GM23338 (cell line): ENCODE results near the gene TYMS. TPM values are rescaled to one million over a fixed set of nuclear protein-coding genes. Genes with fewer than 3 reads are reported as not detected.

Source experiments
- ATAC-seq: fragments of 200-7000 bp; cut with Tn5 transposase; 3 replicates; pipeline ENCODE4 v1.9.1; 2020
- DNase-seq: peaks from one replicate; pipeline ENCODE4 v3.0.0-alpha.2; 2015; ENCODE audit warnings: low spot score
- H2AFZ ChIP-seq: fragments of 200-600 bp; sonication (generic); 2 replicates; pipeline ENCODE4 v1.8.0; 2016; ENCODE audit warnings: antibody characterized with exemption, mild to moderate bottlenecking, moderate library complexity
- H3F3A ChIP-seq: fragments of 200-600 bp; sonication (generic); replicated peaks from 2 replicates; pipeline ENCODE4 v1.8.0; 2017; ENCODE audit warnings: antibody characterized with exemption, mixed run types, low read depth
- H3K27ac ChIP-seq: fragments of 200-600 bp; sonication (generic); 2 replicates; pipeline ENCODE4 v1.6.1; 2016; ENCODE audit warnings: low read depth
- H3K27me3 ChIP-seq: fragments of 200-600 bp; sonication (generic); 2 replicates; pipeline ENCODE4 v1.8.0; 2016; ENCODE audit warnings: mild to moderate bottlenecking, mixed run types, moderate library complexity; ENCODE audit not compliant: insufficient read depth
- H3K36me3 ChIP-seq: fragments of 200-600 bp; sonication (generic); 2 replicates; pipeline ENCODE4 v1.8.0; 2016; ENCODE audit warnings: mild to moderate bottlenecking; ENCODE audit not compliant: insufficient read depth
- H3K4me1 ChIP-seq: fragments of 200-600 bp; sonication (generic); 2 replicates; pipeline ENCODE4 v1.8.0; 2016; ENCODE audit warnings: mild to moderate bottlenecking, moderate library complexity; ENCODE audit not compliant: insufficient read depth
- H3K4me2 ChIP-seq: fragments of 200-600 bp; sonication (generic); 2 replicates; pipeline ENCODE4 v1.7.1; 2017; ENCODE audit warnings: mixed run types
- H3K4me3 ChIP-seq: fragments of 200-600 bp; sonication (generic); 2 replicates; pipeline ENCODE4 v1.6.1; 2016; ENCODE audit warnings: mixed run types
- H3K79me2 ChIP-seq: fragments of 200-600 bp; sonication (generic); replicated peaks from 2 replicates; pipeline ENCODE4 v1.8.0; 2017; ENCODE audit warnings: mild to moderate bottlenecking; ENCODE audit not compliant: insufficient read depth
- H3K9me2 ChIP-seq: fragments of 200-600 bp; sonication (generic); 2 replicates; pipeline ENCODE4 v1.8.0; 2017; ENCODE audit not compliant: insufficient read depth
- H4K20me1 ChIP-seq: fragments of 200-600 bp; sonication (generic); replicated peaks from 2 replicates; pipeline ENCODE4 v1.8.0; 2017; ENCODE audit warnings: mild to moderate bottlenecking; ENCODE audit not compliant: insufficient read depth
- H3K27ac Mint-ChIP-seq: 2 replicates; pipeline ENCODE4 v1.8.0; 2020; ENCODE audit warnings: inconsistent platforms, mild to moderate bottlenecking, moderate library complexity, mixed read lengths
- H3K27me3 Mint-ChIP-seq: 3 replicates; pipeline ENCODE4 v1.8.0; 2022; ENCODE audit warnings: low read depth, mild to moderate bottlenecking, moderate library complexity, mixed read lengths, inconsistent platforms; ENCODE audit not compliant: insufficient read depth, poor library complexity
- H3K36me3 Mint-ChIP-seq: 3 replicates; pipeline ENCODE4 v1.8.0; 2021; ENCODE audit warnings: low read depth, mild to moderate bottlenecking, inconsistent platforms, moderate library complexity, mixed read lengths
- H3K4me1 Mint-ChIP-seq: 3 replicates; pipeline ENCODE4 v1.8.0; 2020; ENCODE audit warnings: mild to moderate bottlenecking, inconsistent platforms, mixed read lengths
- H3K4me3 Mint-ChIP-seq: 3 replicates; pipeline ENCODE4 v1.8.0; 2021; ENCODE audit warnings: moderate library complexity, mild to moderate bottlenecking, inconsistent platforms, mixed read lengths
- H3K9me3 Mint-ChIP-seq: 3 replicates; pipeline ENCODE4 v1.8.0; 2020; ENCODE audit warnings: moderate library complexity, mild to moderate bottlenecking, inconsistent platforms, mixed read lengths
- CREB1 ChIP-seq: fragments of 250-450 bp; sonication (Bioruptor Pico); IDR thresholded peaks from 2 replicates; pipeline ENCODE4 v1.5.0; 2020; ENCODE audit warnings: low read depth, mild to moderate bottlenecking, moderate library complexity
- EZH2phosphoT487 ChIP-seq: fragments of 200-600 bp; sonication (generic); IDR thresholded peaks from one replicate; pipeline ENCODE4 v1.8.1; 2018; ENCODE audit warnings: antibody characterized with exemption; ENCODE audit not compliant: unreplicated experiment
- NANOG ChIP-seq: IDR thresholded peaks from 2 replicates; pipeline ENCODE4 v1.6.1; 2016; ENCODE audit warnings: antibody characterized with exemption, borderline replicate concordance
- POLR2AphosphoS5 ChIP-seq: IDR thresholded peaks from 2 replicates; pipeline ENCODE4 v1.6.1; 2016; ENCODE audit warnings: antibody characterized with exemption, low read depth
- STAT1 ChIP-seq: IDR thresholded peaks from one replicate; pipeline ENCODE4 v1.6.1; 2016; ENCODE audit warnings: antibody characterized with exemption; ENCODE audit not compliant: unreplicated experiment
- ZNF114 ChIP-seq: fragments of 250-450 bp; sonication (Bioruptor Pico); IDR thresholded peaks from 2 replicates; pipeline ENCODE4 v1.5.0; 2020; ENCODE audit warnings: mild to moderate bottlenecking, moderate library complexity
- ZNF331 ChIP-seq: fragments of 250-450 bp; sonication (Bioruptor Pico); IDR thresholded peaks from 2 replicates; pipeline ENCODE4 v1.5.0; 2020; ENCODE audit warnings: low read depth, mild to moderate bottlenecking, moderate library complexity
- polyA plus RNA-seq: library from polyadenylated mRNA; unstranded; fragments of >200 nt; fragmentation: Nextera tagmentation; extraction: Ambion mirVana; gene quantifications from 2 replicates; pipeline ENCODE4 v1.2.1, GENCODE V29; 2016
- total RNA-seq: library from RNA; depleted of rRNA; stranded (reverse); fragments of >200 nt; shearing (Covaris generic); gene quantifications from 2 replicates; pipeline ENCODE4 v1.2.3, GENCODE V29; 2014
- TF ChIP-seq, protein P1 (sequence below): fragments of 250-450 bp; sonication (Bioruptor Pico); IDR thresholded peaks from 2 replicates; pipeline ENCODE4 v1.5.0; 2020; ENCODE audit warnings: mild to moderate bottlenecking, moderate library complexity
- TF ChIP-seq, protein P2 (sequence below): IDR thresholded peaks from one replicate; pipeline ENCODE4 v1.6.1; 2018; ENCODE audit warnings: antibody characterized with exemption; ENCODE audit not compliant: unreplicated experiment
- TF ChIP-seq, protein P3 (sequence below), 2 experiments: fragments of 200-600 bp in 1 of 2; sonication (generic) in 1 of 2; conservative IDR thresholded peaks; 2 replicates each; pipeline versions ENCODE4 v1.5.1 to v1.6.1; 2016 to 2017; ENCODE audit warnings: antibody characterized with exemption in 2 of 2, low read depth in 2 of 2, mild to moderate bottlenecking in 2 of 2, moderate library complexity in 1 of 2

The TYMS gene
- total and polyA plus RNA-seq, 2 experiments from 2014 or later = 52.9 to 72.3 TPM

DNA sequence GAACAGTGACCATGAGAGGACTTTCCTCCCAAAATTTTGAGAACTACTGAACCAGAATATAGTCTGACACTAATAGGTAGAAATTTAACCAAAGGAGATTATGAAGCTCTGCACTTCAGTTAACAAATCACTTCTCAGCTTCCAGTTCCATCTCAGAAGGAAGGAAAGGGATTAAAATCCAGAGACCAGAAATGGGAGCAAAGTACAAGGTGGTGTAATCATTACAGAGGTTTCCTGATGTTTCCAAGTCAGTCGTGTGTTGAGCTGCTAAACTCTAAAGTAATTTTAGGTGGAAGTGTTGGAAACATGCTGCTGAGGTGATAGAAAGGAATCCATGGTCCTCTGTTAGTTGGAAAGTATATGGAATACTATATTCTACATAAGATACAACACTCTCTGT, 10.8 kb downstream of the TYMS start:
- Histone ChIP-seq H3K4me3 (no peak overlapping the region), H3K9me2 (peaks cover 4% of the 10 kb centered on the region; the same call in 1 of the 2 replicates), H3K4me2 (no peak overlapping the region), H3F3A (peaks cover 7% of the 10 kb centered on the region; the same call in 1 of the 2 replicates), H3K79me2 (peaks cover 17% of the 10 kb centered on the region), H4K20me1 (peaks cover 12% of the 10 kb centered on the region), H3K4me1 (no peaks in the 10 kb centered on the region), H2AFZ (no peak overlapping the region), H3K36me3 (peaks cover 44% of the 10 kb centered on the region), H3K27ac (no peak overlapping the region), H3K27me3 (no peaks in the 10 kb centered on the region)
- Mint-ChIP-seq H3K36me3 (peaks cover 79% of the 10 kb centered on the region), H3K27ac (no peak overlapping the region), H3K27me3 (peaks cover 7% of the 10 kb centered on the region), H3K4me3 (no peak overlapping the region), H3K4me1 (peaks cover 2% of the 10 kb centered on the region; the same call in 2 of the 3 replicates), H3K9me3 (peaks cover 11% of the 10 kb centered on the region; the same call in 2 of the 3 replicates)
- TF ChIP-seq POLR2AphosphoS5 (no peak), ZNF114 (no peak)
- DNase-seq = no peak
- no peak for ATAC-seq

DNA sequence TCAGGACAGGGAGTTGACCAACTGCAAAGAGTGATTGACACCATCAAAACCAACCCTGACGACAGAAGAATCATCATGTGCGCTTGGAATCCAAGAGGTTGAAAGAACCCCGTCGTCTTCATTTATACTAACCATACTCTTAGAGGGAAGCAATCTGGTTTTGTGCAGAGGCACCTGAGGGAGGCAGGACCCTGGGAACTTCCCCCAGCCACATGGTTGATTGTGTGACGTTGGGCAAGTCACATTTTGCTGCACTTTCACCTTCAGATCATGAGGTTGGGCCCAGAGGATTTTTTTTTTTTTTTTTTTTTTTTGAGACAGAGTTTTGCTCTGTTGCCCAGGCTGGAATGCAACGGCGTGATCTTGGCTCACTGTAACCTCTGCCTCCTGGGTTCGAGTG, 11.6 kb downstream of the TYMS start:
- peaks cover 47% of the 10 kb centered on the region for H3K36me3 ChIP-seq
- no peak for DNase-seq
- peaks cover 79% of the 10 kb centered on the region for H3K36me3 Mint-ChIP-seq
- TF ChIP-seq, protein P1, sequence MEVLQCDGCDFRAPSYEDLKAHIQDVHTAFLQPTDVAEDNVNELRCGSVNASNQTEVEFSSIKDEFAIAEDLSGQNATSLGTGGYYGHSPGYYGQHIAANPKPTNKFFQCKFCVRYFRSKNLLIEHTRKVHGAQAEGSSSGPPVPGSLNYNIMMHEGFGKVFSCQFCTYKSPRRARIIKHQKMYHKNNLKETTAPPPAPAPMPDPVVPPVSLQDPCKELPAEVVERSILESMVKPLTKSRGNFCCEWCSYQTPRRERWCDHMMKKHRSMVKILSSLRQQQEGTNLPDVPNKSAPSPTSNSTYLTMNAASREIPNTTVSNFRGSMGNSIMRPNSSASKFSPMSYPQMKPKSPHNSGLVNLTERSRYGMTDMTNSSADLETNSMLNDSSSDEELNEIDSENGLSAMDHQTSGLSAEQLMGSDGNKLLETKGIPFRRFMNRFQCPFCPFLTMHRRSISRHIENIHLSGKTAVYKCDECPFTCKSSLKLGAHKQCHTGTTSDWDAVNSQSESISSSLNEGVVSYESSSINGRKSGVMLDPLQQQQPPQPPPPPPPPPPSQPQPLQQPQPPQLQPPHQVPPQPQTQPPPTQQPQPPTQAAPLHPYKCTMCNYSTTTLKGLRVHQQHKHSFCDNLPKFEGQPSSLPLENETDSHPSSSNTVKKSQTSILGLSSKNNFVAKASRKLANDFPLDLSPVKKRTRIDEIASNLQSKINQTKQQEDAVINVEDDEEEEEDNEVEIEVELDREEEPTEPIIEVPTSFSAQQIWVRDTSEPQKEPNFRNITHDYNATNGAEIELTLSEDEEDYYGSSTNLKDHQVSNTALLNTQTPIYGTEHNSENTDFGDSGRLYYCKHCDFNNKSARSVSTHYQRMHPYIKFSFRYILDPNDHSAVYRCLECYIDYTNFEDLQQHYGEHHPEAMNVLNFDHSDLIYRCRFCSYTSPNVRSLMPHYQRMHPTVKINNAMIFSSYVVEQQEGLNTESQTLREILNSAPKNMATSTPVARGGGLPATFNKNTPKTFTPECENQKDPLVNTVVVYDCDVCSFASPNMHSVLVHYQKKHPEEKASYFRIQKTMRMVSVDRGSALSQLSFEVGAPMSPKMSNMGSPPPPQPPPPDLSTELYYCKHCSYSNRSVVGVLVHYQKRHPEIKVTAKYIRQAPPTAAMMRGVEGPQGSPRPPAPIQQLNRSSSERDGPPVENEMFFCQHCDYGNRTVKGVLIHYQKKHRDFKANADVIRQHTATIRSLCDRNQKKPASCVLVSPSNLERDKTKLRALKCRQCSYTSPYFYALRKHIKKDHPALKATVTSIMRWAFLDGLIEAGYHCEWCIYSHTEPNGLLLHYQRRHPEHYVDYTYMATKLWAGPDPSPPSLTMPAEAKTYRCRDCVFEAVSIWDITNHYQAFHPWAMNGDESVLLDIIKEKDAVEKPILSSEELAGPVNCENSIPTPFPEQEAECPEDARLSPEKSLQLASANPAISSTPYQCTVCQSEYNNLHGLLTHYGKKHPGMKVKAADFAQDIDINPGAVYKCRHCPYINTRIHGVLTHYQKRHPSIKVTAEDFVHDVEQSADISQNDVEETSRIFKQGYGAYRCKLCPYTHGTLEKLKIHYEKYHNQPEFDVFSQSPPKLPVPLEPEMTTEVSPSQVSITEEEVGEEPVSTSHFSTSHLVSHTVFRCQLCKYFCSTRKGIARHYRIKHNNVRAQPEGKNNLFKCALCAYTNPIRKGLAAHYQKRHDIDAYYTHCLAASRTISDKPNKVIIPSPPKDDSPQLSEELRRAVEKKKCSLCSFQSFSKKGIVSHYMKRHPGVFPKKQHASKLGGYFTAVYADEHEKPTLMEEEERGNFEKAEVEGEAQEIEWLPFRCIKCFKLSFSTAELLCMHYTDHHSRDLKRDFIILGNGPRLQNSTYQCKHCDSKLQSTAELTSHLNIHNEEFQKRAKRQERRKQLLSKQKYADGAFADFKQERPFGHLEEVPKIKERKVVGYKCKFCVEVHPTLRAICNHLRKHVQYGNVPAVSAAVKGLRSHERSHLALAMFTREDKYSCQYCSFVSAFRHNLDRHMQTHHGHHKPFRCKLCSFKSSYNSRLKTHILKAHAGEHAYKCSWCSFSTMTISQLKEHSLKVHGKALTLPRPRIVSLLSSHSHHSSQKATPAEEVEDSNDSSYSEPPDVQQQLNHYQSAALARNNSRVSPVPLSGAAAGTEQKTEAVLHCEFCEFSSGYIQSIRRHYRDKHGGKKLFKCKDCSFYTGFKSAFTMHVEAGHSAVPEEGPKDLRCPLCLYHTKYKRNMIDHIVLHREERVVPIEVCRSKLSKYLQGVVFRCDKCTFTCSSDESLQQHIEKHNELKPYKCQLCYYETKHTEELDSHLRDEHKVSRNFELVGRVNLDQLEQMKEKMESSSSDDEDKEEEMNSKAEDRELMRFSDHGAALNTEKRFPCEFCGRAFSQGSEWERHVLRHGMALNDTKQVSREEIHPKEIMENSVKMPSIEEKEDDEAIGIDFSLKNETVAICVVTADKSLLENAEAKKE = no peak
- TF ChIP-seq STAT1 (no peak), ZNF114 (no peak), EZH2phosphoT487 (no peak), ZNF331 (CRISPR knock-in tag) (no peak), POLR2AphosphoS5 (no peak), CREB1 (CRISPR knock-in tag) (no peak), NANOG (no peak)
- TF ChIP-seq, protein P2, sequence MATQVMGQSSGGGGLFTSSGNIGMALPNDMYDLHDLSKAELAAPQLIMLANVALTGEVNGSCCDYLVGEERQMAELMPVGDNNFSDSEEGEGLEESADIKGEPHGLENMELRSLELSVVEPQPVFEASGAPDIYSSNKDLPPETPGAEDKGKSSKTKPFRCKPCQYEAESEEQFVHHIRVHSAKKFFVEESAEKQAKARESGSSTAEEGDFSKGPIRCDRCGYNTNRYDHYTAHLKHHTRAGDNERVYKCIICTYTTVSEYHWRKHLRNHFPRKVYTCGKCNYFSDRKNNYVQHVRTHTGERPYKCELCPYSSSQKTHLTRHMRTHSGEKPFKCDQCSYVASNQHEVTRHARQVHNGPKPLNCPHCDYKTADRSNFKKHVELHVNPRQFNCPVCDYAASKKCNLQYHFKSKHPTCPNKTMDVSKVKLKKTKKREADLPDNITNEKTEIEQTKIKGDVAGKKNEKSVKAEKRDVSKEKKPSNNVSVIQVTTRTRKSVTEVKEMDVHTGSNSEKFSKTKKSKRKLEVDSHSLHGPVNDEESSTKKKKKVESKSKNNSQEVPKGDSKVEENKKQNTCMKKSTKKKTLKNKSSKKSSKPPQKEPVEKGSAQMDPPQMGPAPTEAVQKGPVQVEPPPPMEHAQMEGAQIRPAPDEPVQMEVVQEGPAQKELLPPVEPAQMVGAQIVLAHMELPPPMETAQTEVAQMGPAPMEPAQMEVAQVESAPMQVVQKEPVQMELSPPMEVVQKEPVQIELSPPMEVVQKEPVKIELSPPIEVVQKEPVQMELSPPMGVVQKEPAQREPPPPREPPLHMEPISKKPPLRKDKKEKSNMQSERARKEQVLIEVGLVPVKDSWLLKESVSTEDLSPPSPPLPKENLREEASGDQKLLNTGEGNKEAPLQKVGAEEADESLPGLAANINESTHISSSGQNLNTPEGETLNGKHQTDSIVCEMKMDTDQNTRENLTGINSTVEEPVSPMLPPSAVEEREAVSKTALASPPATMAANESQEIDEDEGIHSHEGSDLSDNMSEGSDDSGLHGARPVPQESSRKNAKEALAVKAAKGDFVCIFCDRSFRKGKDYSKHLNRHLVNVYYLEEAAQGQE = no peak
- TF ChIP-seq, protein P3, sequence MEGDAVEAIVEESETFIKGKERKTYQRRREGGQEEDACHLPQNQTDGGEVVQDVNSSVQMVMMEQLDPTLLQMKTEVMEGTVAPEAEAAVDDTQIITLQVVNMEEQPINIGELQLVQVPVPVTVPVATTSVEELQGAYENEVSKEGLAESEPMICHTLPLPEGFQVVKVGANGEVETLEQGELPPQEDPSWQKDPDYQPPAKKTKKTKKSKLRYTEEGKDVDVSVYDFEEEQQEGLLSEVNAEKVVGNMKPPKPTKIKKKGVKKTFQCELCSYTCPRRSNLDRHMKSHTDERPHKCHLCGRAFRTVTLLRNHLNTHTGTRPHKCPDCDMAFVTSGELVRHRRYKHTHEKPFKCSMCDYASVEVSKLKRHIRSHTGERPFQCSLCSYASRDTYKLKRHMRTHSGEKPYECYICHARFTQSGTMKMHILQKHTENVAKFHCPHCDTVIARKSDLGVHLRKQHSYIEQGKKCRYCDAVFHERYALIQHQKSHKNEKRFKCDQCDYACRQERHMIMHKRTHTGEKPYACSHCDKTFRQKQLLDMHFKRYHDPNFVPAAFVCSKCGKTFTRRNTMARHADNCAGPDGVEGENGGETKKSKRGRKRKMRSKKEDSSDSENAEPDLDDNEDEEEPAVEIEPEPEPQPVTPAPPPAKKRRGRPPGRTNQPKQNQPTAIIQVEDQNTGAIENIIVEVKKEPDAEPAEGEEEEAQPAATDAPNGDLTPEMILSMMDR (conservative IDR thresholded peaks at IDR 0.05; ENCODE audit: low read depth in 2 of 2) = no peak

More for the DNA sequence above, 11.6 kb downstream of the TYMS start:
- H3K27ac ChIP-seq = no peak overlapping the region
- no peak overlapping the region for H3K4me3 Mint-ChIP-seq
- peaks cover 11% of the 10 kb centered on the region; the same call in 2 of the 3 replicates for H3K9me3 Mint-ChIP-seq
- H3K4me2 ChIP-seq = no peak overlapping the region
- H3K9me2 ChIP-seq = peaks cover 4% of the 10 kb centered on the region; the same call in 1 of the 2 replicates
- no peaks in the 10 kb centered on the region for H3K4me1 ChIP-seq
- no peak overlapping the region for H2AFZ ChIP-seq
- H3K27me3 Mint-ChIP-seq = peaks cover 7% of the 10 kb centered on the region
- H4K20me1 ChIP-seq = peaks cover 12% of the 10 kb centered on the region
- H3K27ac Mint-ChIP-seq = no peak overlapping the region
- H3K4me3 ChIP-seq = no peak overlapping the region
- H3F3A ChIP-seq = peaks cover 7% of the 10 kb centered on the region; the same call in 1 of the 2 replicates
- ATAC-seq = no peak
- H3K79me2 ChIP-seq = peaks cover 17% of the 10 kb centered on the region
- peaks cover 2% of the 10 kb centered on the region; the same call in 2 of the 3 replicates for H3K4me1 Mint-ChIP-seq
- no peaks in the 10 kb centered on the region for H3K27me3 ChIP-seq
